GM12891 (cell line): ENCODE measurements around the gene UBE2D4.

Experiments used
- DNase-seq: peaks from one replicate; pipeline ENCODE4 v3.0.0; 2011; ENCODE audit warnings: low spot score; ENCODE audit not compliant: insufficient read length
- FAIRE-seq: peaks from 2 replicates; lab custom pipeline; 2011; peaks lifted over from hg19 to GRCh38; lab: Jason Lieb, UNC
- PAX5 ChIP-seq: IDR thresholded peaks from 2 replicates; pipeline ENCODE4 v1.6.1; 2011; ENCODE audit warnings: low read length, moderate library complexity, mild to moderate bottlenecking; ENCODE audit not compliant: insufficient read depth, severe bottlenecking
- POLR2A ChIP-seq: IDR thresholded peaks from 2 replicates; pipeline ENCODE4 v1.6.1; 2011; ENCODE audit warnings: low read depth, low read length, control low read depth
- POLR2AphosphoS5 ChIP-seq: IDR thresholded peaks from 2 replicates; pipeline ENCODE4 v1.6.1; 2011; ENCODE audit warnings: low read depth, low read length, control low read depth
- POU2F2 ChIP-seq: IDR thresholded peaks from 2 replicates; pipeline ENCODE4 v1.6.1; 2011; ENCODE audit warnings: low read depth, mild to moderate bottlenecking, control low read depth, low read length, moderate library complexity
- SPI1 ChIP-seq: IDR thresholded peaks from 2 replicates; pipeline ENCODE4 v1.6.1; 2011; ENCODE audit warnings: low read depth, low read length, control low read depth
- TAF1 ChIP-seq: IDR thresholded peaks from 2 replicates; pipeline ENCODE4 v1.6.1; 2011; ENCODE audit warnings: low read depth, low read length, control low read depth

UBE2D4 gene

DNA sequence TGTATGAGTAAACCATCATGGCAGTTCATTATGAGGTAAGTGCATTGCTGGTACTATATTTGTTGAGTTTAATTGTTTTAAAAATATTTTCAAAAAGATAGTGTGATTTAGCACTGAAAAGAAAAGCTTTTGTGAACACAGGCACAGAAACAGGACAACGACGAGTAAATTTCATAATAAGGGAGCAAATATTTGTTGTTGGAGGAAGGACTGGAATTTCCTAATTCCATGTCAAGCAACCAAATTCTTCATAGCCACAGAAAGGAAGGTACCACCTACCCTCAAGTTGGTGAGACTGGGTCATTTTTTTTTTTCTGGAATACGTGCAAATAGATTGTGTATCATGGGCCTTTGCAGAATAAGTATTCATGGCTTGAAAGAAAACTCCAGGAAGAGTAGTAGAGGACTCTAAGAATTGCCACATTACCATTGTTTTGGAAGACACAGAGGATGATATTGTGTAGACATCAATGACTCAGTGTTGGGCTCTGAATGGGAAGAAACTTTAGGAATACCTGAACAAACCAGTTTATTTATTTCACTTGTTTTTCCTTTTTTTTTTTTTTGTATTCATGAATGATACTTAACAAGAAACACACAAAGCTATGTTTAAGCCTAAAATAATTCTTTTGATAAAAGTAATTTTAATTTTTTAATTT lies 7.8 kb downstream of the UBE2D4 start:
- FAIRE-seq = no peak
- DNase-seq = no peak

DNA sequence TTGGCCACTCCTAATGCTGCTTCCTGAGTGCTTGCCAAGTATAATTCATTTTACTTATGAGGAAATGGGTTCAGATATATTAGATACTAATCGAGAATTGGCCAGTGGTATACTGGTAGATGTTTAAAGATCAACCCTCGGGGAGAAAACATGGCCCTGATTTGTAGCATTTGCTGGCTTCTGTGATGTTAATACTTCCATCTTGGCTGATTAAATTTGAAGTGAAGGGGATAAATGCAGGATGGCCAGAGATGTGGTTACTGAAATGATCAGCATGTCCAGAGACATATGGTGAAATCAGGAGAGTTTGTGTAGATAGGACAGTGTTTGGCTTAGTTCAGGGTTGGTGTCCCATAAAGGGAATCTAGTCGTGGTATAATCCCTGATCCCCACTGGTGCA lies 11.2 kb downstream of the UBE2D4 start:
- FAIRE-seq (no peak), DNase-seq (no peak)
- TF ChIP-seq POLR2AphosphoS5 (no peak), POLR2A (no peak), TAF1 (no peak), POU2F2 (no peak)

More for the DNA sequence above, 7.8 kb downstream of the UBE2D4 start:
- no peak for TF ChIP-seq SPI1

DNA sequence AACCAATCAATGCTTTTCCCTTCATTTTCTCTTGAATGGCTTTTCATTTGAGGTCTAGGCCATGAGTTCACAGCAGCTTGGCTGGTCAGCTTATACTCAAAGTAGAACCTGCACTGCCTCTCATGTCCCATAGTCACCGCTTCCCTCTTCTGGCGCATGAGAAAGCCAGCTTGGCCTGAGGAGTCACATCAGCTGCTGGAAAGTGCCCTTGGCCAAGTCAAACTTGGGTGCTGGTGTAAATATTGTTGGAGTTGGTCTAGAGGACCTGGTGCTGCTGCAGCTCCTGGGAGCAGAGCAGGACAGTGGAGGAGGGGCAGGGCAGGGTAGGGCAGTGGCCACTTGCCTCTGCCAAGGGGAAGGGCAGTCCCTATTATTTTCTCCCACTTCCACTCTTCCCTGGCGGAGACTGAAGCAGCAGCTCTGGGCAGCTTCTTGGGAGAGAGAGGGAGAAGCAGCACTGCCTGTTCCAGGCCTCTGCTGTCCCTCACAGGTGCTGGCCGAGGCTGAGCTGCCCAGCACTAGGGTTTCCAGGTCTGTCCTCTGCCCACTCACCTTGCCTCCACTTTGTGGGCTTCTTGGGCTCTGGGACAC lies 12.8 kb downstream of the UBE2D4 start:
- no peak for TF ChIP-seq POU2F2
- no peak for TF ChIP-seq SPI1
- TF ChIP-seq POLR2A = no peak
- TF ChIP-seq TAF1 = no peak
- no peak for TF ChIP-seq PAX5
- no peak for TF ChIP-seq POLR2AphosphoS5
- DNase-seq (no peak), FAIRE-seq (no peak)

DNA sequence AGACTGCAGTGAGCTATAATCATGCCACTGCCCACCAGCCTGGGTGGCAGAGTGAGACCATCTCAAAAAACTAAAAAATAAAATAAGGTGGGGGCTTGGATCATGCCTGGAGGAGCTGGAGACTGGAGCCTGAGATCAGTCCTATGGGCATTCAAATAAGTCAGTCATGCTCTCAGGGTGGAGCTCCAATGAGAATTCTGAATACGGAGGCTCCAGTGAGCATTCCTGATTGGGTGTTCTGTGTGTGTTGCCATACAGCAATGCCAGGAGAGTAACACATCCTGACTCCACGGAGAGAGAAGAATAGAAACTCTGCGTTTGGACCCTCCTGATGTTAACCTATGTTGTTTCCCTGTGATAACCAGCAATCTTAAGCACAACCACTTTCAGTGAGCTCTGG lies 16.0 kb downstream of the UBE2D4 start:
- DNase-seq (no peak), FAIRE-seq (no peak)
- TF ChIP-seq SPI1 (no peak), POLR2AphosphoS5 (no peak), POLR2A (no peak), PAX5 (no peak), POU2F2 (no peak), TAF1 (no peak)

DNA sequence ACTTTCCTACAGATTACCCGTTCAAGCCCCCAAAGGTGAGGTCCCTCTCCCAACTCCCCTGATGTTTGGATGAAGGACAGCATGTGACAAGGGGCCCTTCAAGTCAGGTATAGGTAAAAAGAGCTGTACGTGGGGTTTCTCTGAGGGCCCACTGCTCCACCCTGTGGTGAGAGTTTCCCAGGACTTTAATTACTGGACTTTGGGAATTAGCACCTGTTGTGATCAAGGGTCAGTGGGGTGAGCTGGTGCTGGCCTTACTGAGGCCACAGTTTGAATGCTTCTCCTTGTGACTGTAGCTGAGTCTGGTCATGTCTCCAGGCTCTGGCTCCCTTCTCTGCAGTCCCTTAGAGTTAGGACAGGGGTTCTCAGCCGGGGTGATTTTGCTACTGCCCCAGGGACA lies 16.8 kb downstream of the UBE2D4 start:
- TF ChIP-seq SPI1 = no peak
- no peak for DNase-seq
- FAIRE-seq = no peak

DNA sequence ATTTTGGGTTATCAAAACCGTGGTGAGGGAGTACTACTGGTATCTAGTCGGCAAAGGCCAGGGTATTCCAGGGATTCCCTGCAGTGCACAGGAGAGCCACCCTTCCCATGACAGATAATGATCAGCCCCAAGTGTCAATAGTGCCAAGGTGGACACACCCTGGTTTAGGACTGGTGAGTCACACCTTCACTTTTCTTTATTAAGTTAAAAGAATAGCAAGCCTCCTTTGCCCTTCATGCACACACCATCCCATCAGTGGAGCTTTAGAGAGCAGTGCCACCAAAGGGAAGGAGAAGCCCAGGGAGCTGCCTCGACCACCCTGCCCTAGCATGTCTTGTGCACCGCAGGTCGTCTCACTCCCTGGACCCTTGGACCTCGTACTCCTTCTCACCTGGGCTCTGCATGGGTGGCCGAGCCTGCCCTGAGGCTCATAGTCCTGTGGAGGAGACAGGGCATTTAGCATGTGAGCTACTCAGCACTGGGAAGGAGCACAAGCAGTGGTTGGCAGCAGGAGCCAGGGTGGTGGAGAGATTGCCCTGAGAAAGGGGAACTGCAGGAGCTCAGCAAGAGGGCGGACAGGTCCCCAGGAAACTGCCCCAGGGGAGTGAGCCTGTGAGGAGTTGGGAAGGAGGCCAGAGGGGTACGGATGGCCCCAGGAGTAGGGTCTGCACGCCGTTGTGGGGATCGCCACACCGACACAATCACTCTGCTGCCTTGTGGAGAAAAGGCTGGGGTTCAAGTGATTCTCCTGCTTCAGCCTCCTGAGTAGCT lies 17.4 kb downstream of the UBE2D4 start:
- no peak for DNase-seq
- FAIRE-seq = no peak

DNA sequence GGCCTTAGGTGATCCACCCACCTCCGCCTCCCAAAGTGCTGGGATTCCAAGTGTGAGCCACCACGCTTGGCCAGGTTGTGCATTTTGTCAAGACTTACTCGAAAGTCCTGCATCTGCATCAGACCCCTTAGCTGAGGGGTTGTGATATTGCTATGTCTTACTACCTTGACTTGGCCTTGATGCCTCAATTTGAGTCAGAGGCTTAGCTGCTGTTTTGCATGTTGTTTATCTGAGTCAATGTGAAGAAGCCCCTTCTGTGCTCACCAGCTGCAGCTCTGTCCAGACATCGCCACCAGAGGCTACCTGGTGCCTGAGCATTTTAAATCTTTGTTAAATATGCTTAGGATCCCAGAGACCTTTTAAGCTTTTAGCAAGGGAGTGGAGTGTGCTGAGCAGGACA lies 18.1 kb downstream of the UBE2D4 start:
- no peak for DNase-seq
- TF ChIP-seq TAF1 = no peak
- TF ChIP-seq POLR2A = no peak
- TF ChIP-seq POU2F2 = peak; percentile 39; the same call in 1 of the 2 replicates
- TF ChIP-seq POLR2AphosphoS5 = no peak
- no peak for TF ChIP-seq PAX5
- FAIRE-seq = no peak

More for the DNA sequence above, 17.4 kb downstream of the UBE2D4 start:
- TF ChIP-seq SPI1 (no peak), TAF1 (no peak), POLR2A (no peak), PAX5 (no peak), POLR2AphosphoS5 (no peak), POU2F2 (no peak)

DNA sequence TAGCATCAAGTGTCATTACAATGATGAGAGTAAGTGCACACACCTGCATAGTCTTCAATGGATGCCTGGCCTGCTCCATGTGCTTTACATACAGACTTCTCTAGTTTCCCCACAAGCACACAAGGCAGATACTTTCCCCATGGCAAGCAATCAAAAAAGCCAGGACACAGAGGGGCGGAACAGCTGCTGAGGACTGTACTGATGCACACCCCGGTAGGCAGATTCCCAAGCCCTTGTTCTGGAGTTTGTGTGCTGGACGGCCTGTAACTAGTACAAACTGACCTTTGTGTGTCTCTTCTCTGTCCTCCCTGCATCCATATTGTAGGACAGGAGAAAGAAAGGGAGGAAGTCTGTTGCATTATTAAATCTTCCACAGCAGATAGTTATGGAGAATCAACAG lies 25.8 kb downstream of the UBE2D4 start:
- no peak for DNase-seq
- TF ChIP-seq PAX5 (no peak), TAF1 (no peak), SPI1 (no peak), POLR2AphosphoS5 (no peak), POU2F2 (no peak), POLR2A (no peak)
- FAIRE-seq = no peak

DNA sequence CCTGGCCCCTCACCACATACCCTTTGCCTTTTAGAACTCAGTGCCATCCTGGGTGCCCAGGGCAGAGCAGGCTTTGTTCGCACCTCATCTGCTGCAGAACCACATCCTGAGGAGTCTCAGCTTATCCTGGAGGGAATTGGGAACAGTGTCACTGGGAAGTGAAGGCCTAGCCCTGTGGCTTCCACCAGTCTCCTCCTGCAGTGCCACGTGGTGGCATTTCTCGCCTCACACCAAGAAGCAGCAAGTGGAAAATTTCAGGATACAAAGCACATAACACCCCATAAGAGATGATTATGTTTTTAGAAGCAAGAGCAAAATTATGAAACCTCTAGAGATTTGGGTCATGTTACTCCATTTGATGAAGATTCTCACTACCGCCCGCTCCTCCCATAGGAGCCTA lies 26.8 kb downstream of the UBE2D4 start:
- no peak for FAIRE-seq

DNA sequence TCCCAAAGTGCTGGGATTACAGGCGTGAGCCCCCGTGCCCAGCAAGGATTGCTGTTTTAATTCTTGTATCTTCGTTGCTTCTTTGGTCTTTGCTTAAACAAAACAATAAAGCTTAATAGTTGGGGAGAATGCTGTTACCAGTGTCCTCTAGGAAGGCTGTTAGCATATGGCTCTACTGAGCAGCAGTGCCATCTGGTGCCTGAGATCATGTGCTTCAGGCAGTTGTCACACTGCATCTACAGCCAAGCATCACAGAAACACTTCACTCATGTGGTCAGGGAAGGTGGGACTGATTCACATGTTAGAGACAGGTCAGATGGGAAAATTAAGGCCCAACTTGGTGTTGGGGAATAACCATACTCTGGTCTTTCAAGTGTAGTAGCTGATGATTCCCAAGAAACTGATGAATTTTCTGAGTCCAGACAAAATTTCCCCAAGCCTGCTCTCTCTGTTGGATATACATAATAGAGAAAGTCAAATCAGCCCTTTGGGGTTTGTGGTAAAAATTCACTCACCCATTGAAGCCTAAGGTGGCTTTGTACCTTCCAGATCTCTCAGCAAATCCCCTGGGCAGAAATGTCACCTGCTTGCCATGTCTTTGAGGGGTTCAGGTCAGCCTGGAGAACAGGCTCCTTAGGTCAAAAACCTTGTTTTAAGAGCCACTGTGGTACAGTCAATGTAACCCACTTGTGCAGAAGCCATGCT lies 28.4 kb downstream of the UBE2D4 start:
- peak; percentile 36 for DNase-seq
- peak; percentile 93 for FAIRE-seq
- TF ChIP-seq SPI1 (no peak), PAX5 (no peak), POLR2A (no peak), POU2F2 (no peak), TAF1 (no peak), POLR2AphosphoS5 (no peak)

More for the DNA sequence above, 26.8 kb downstream of the UBE2D4 start:
- DNase-seq = no peak
- no peak for TF ChIP-seq TAF1
- TF ChIP-seq POU2F2 = no peak
- TF ChIP-seq PAX5 = no peak
- TF ChIP-seq POLR2A = no peak
- no peak for TF ChIP-seq POLR2AphosphoS5
- TF ChIP-seq SPI1 = no peak
